Activated CD8-positive, alpha-beta T cell treated with anti-CD3 and anti-CD28 coated beads, Interleukin-2, amount 10 ng/mL, durations not matched to agents 7 days and 5 days (primary cell): ENCODE data around the gene SULT4A1. TPM values are rescaled to one million over a fixed set of nuclear protein-coding genes. Genes with fewer than 3 reads are reported as not detected.

Source experiments
- ATAC-seq: fragments of 150-1000 bp; cut with Tn5 transposase; one replicate; pipeline ENCODE4 v1.10.0; 2021; ENCODE audit warnings: moderate library complexity
- CTCF ChIA-PET: fragments of 350-600 bp; sonication (Branson Sonifier 250); formaldehyde crosslinking; loops from one replicate; lab custom pipeline; 2021; ENCODE audit warnings: antibody characterized with exemption; lab: Charles Lee
- POLR2A ChIA-PET: fragments of 350-600 bp; sonication (Branson Sonifier 250); formaldehyde crosslinking; loops from one replicate; lab custom pipeline; 2021; ENCODE audit warnings: antibody characterized with exemption; lab: Charles Lee
- DNase-seq: peaks from one replicate; pipeline ENCODE4 v3.0.0-alpha.2; 2020
- H3K27ac Mint-ChIP-seq: one replicate; pipeline ENCODE4 v1.8.0; 2021; ENCODE audit warnings: mild to moderate bottlenecking, mixed read lengths
- H3K27me3 Mint-ChIP-seq: one replicate; pipeline ENCODE4 v1.8.0; 2021; ENCODE audit warnings: low read depth, mixed read lengths
- H3K36me3 Mint-ChIP-seq: one replicate; pipeline ENCODE4 v1.8.0; 2021; ENCODE audit warnings: low read depth, mixed read lengths
- H3K4me1 Mint-ChIP-seq: one replicate; pipeline ENCODE4 v1.8.0; 2021; ENCODE audit warnings: low read depth, mixed read lengths
- H3K4me3 Mint-ChIP-seq: one replicate; pipeline ENCODE4 v1.8.0; 2021; ENCODE audit warnings: mild to moderate bottlenecking, mixed read lengths
- H3K9me3 Mint-ChIP-seq: one replicate; pipeline ENCODE4 v1.8.0; 2022; ENCODE audit warnings: mixed read lengths; ENCODE audit not compliant: insufficient read depth
- total RNA-seq, 2 experiments: library from RNA; stranded (reverse); gene quantifications; one replicate each; pipeline ENCODE4 v1.2.3, GENCODE V29; 2021

Gene SULT4A1
- total RNA-seq, 2 experiments from 2014 or later: not detected

- Mint-ChIP-seq H3K27me3 (peaks cover 25% of the 10 kb centered on the region), H3K27ac (no peak overlapping the region), H3K9me3 (no peaks in the 10 kb centered on the region), H3K4me1 (peaks cover 2% of the 10 kb centered on the region), H3K4me3 (no peak overlapping the region), H3K36me3 (no peaks in the 10 kb centered on the region)
- no peak for DNase-seq
- ChIA-PET CTCF (no interaction called here), POLR2A (no interaction called here)
- no peak for ATAC-seq
Measured at GRCh38 chr22:43858156-43858895, 4.0 kb downstream of the SULT4A1 start.

- POLR2A ChIA-PET: interaction anchor here (0.6 kb wide), 1 partner anchor 141 kb away, joined by 3 read pairs; no protein-coding TSS in a partner anchor
- Mint-ChIP-seq H3K4me1 (no peaks in the 10 kb centered on the region), H3K36me3 (no peaks in the 10 kb centered on the region), H3K27ac (no peak overlapping the region), H3K9me3 (no peaks in the 10 kb centered on the region), H3K4me3 (no peak overlapping the region), H3K27me3 (peaks cover 22% of the 10 kb centered on the region)
- no peak for DNase-seq
- CTCF ChIA-PET: interaction anchor here (0.8 kb wide), 1 partner anchor 26 kb away, joined by 3 read pairs; no protein-coding TSS in a partner anchor
- ATAC-seq: no peak
Measured at GRCh38 chr22:43857367-43857766, 4.9 kb downstream of the SULT4A1 start.

GRCh38 chr22:43855431-43855830 is 6.9 kb downstream of the SULT4A1 start:
- ChIA-PET CTCF (no interaction called here), POLR2A (no interaction called here)
- peaks cover 12% of the 10 kb centered on the region for H3K27me3 Mint-ChIP-seq

GRCh38 chr22:43854786-43855271 is 7.5 kb downstream of the SULT4A1 start:
- ATAC-seq (no peak), DNase-seq (no peak)
- no peaks in the 10 kb centered on the region for H3K9me3 Mint-ChIP-seq
- no peaks in the 10 kb centered on the region for H3K36me3 Mint-ChIP-seq
- H3K27me3 Mint-ChIP-seq: peaks cover 12% of the 10 kb centered on the region
- no peaks in the 10 kb centered on the region for H3K4me1 Mint-ChIP-seq
- no peak overlapping the region for H3K27ac Mint-ChIP-seq
- CTCF ChIA-PET: no interaction called here
- no peak overlapping the region for H3K4me3 Mint-ChIP-seq
- POLR2A ChIA-PET: no interaction called here

More at GRCh38 chr22:43855431-43855830, 6.9 kb downstream of the SULT4A1 start:
- Mint-ChIP-seq H3K4me1 (no peaks in the 10 kb centered on the region), H3K27ac (no peak overlapping the region), H3K36me3 (no peaks in the 10 kb centered on the region), H3K4me3 (no peak overlapping the region), H3K9me3 (no peaks in the 10 kb centered on the region)
- DNase-seq (no peak), ATAC-seq (no peak)

GRCh38 chr22:43854121-43854785 is 8.1 kb downstream of the SULT4A1 start:
- H3K9me3 Mint-ChIP-seq: no peaks in the 10 kb centered on the region
- H3K36me3 Mint-ChIP-seq: no peaks in the 10 kb centered on the region
- no peak for ATAC-seq
- H3K4me3 Mint-ChIP-seq: no peak overlapping the region
- no peak overlapping the region for H3K27ac Mint-ChIP-seq
- ChIA-PET CTCF (no interaction called here), POLR2A (no interaction called here)
- peaks cover 12% of the 10 kb centered on the region for H3K27me3 Mint-ChIP-seq
- no peaks in the 10 kb centered on the region for H3K4me1 Mint-ChIP-seq
- DNase-seq: no peak

GRCh38 chr22:43853328-43853931 is 8.9 kb downstream of the SULT4A1 start:
- ATAC-seq: no peak
- DNase-seq: no peak
- Mint-ChIP-seq H3K27me3 (peaks cover 9% of the 10 kb centered on the region), H3K36me3 (no peaks in the 10 kb centered on the region), H3K27ac (no peak overlapping the region), H3K4me3 (no peak overlapping the region), H3K4me1 (no peaks in the 10 kb centered on the region), H3K9me3 (no peaks in the 10 kb centered on the region)
- ChIA-PET POLR2A (no interaction called here), CTCF (no interaction called here)

- ChIA-PET CTCF (no interaction called here), POLR2A (no interaction called here)
- H3K9me3 Mint-ChIP-seq: no peaks in the 10 kb centered on the region
- ATAC-seq (no peak), DNase-seq (no peak)
- H3K36me3 Mint-ChIP-seq: no peaks in the 10 kb centered on the region
- peaks cover 9% of the 10 kb centered on the region for H3K27me3 Mint-ChIP-seq
- H3K27ac Mint-ChIP-seq: no peak overlapping the region
- H3K4me3 Mint-ChIP-seq: no peak overlapping the region
- H3K4me1 Mint-ChIP-seq: no peaks in the 10 kb centered on the region
Measured at GRCh38 chr22:43852573-43853327, 9.6 kb downstream of the SULT4A1 start.

- Mint-ChIP-seq H3K36me3 (no peaks in the 10 kb centered on the region), H3K4me1 (no peaks in the 10 kb centered on the region), H3K9me3 (no peaks in the 10 kb centered on the region), H3K4me3 (no peak overlapping the region), H3K27me3 (peaks cover 5% of the 10 kb centered on the region), H3K27ac (no peak overlapping the region)
- ChIA-PET POLR2A (no interaction called here), CTCF (no interaction called here)
- DNase-seq: no peak
- no peak for ATAC-seq
Measured at GRCh38 chr22:43851979-43852307, 10.4 kb downstream of the SULT4A1 start.

GRCh38 chr22:43851058-43851978 is 11.0 kb downstream of the SULT4A1 start:
- H3K9me3 Mint-ChIP-seq: no peaks in the 10 kb centered on the region
- no peak overlapping the region for H3K27ac Mint-ChIP-seq
- no peak for ATAC-seq

GRCh38 chr22:43850529-43850928 is 11.8 kb downstream of the SULT4A1 start:
- ChIA-PET CTCF (no interaction called here), POLR2A (no interaction called here)
- Mint-ChIP-seq H3K27me3 (peaks cover 3% of the 10 kb centered on the region), H3K27ac (no peak overlapping the region), H3K36me3 (no peaks in the 10 kb centered on the region), H3K4me3 (no peak overlapping the region), H3K9me3 (no peaks in the 10 kb centered on the region), H3K4me1 (no peaks in the 10 kb centered on the region)
- DNase-seq: no peak
- no peak for ATAC-seq

More at GRCh38 chr22:43851058-43851978, 11.0 kb downstream of the SULT4A1 start:
- Mint-ChIP-seq H3K36me3 (no peaks in the 10 kb centered on the region), H3K4me1 (no peaks in the 10 kb centered on the region), H3K4me3 (no peak overlapping the region), H3K27me3 (peaks cover 3% of the 10 kb centered on the region)
- POLR2A ChIA-PET: no interaction called here
- CTCF ChIA-PET: no interaction called here
- DNase-seq: no peak

- ATAC-seq: no peak
- ChIA-PET POLR2A (no interaction called here), CTCF (interaction anchor here (0.6 kb wide), 1 partner anchor 979 kb away, joined by 3 read pairs; no protein-coding TSS in a partner anchor)
- Mint-ChIP-seq H3K36me3 (no peaks in the 10 kb centered on the region), H3K9me3 (no peaks in the 10 kb centered on the region), H3K4me3 (no peak overlapping the region), H3K27me3 (peaks cover 3% of the 10 kb centered on the region), H3K4me1 (no peaks in the 10 kb centered on the region), H3K27ac (no peak overlapping the region)
- DNase-seq: no peak
Measured at GRCh38 chr22:43849731-43850130, 12.6 kb downstream of the SULT4A1 start.
